A673 (cell line): Measurements from ENCODE around the gene LYRM4. TPM values are rescaled to one million over a fixed set of nuclear protein-coding genes. Genes with fewer than 3 reads are reported as not detected.

Experiments
- BruUV-seq: library from RNA; stranded (reverse); fragments of 400-500 nt; replicated peaks from 2 replicates; lab custom pipeline; 2021; lab: Mats Ljungman, UMichigan
- CTCF ChIA-PET: fragments of 300-600 bp; sonication (Branson Sonifier 250); formaldehyde crosslinking; loops from one replicate; lab custom pipeline; 2022; ENCODE audit warnings: antibody characterized with exemption; lab: Charles Lee
- POLR2A ChIA-PET: fragments of 300-600 bp; sonication (Branson Sonifier 250); formaldehyde crosslinking; loops from one replicate; lab custom pipeline; 2022; ENCODE audit warnings: antibody characterized with exemption; ENCODE audit not compliant: low non-redundant PET; lab: Charles Lee
- DNase-seq: peaks from one replicate; pipeline ENCODE4 v3.0.0-alpha.2; 2015; ENCODE audit warnings: low spot score
- H3K27ac ChIP-seq: fragments of 200-600 bp; sonication (generic); 2 replicates; pipeline ENCODE4 v1.5.1; 2016; ENCODE audit warnings: mixed run types, low read depth, mild to moderate bottlenecking, mixed read lengths, antibody characterized with exemption, low read length; ENCODE audit not compliant: poor library complexity, severe bottlenecking
- H3K27me3 ChIP-seq: fragments of 200-600 bp; sonication (generic); replicated peaks from 2 replicates; pipeline ENCODE4 v1.6.1; 2017; ENCODE audit warnings: mixed run types, low read depth, mild to moderate bottlenecking, mixed read lengths, antibody characterized with exemption, low read length; ENCODE audit not compliant: insufficient read depth, poor library complexity
- H3K36me3 ChIP-seq: fragments of 200-600 bp; sonication (generic); 2 replicates; pipeline ENCODE4 v1.6.1; 2016; ENCODE audit warnings: mixed run types, mild to moderate bottlenecking, mixed read lengths, antibody characterized with exemption, low read length; ENCODE audit not compliant: insufficient read depth, poor library complexity, severe bottlenecking
- H3K4me1 ChIP-seq: fragments of 200-600 bp; sonication (generic); 2 replicates; pipeline ENCODE4 v1.6.1; 2017; ENCODE audit warnings: mixed run types, mild to moderate bottlenecking, mixed read lengths, antibody characterized with exemption, low read length; ENCODE audit not compliant: insufficient read depth, poor library complexity, severe bottlenecking
- H3K4me3 ChIP-seq: fragments of 200-600 bp; sonication (generic); 2 replicates; pipeline ENCODE4 v1.5.1; 2016; ENCODE audit warnings: low read depth, mixed run types, mild to moderate bottlenecking, mixed read lengths, low read length; ENCODE audit not compliant: poor library complexity, severe bottlenecking
- H3K9me3 ChIP-seq: fragments of 200-600 bp; sonication (generic); 2 replicates; pipeline ENCODE4 v1.6.1; 2016; ENCODE audit warnings: mixed run types, low read depth, mild to moderate bottlenecking, mixed read lengths, antibody characterized with exemption, low read length; ENCODE audit not compliant: poor library complexity, severe bottlenecking
- EZH2 ChIP-seq: fragments of 200-600 bp; sonication (generic); IDR thresholded peaks from 2 replicates; pipeline ENCODE4 v1.6.1; 2017; ENCODE audit warnings: borderline replicate concordance, low read depth, mild to moderate bottlenecking, mixed read lengths, antibody characterized with exemption, low read length; ENCODE audit not compliant: poor library complexity, severe bottlenecking
- intact Hi-C: fragments of 100-400 bp; cut with micrococcal nuclease; formaldehyde crosslinking; loops from one replicate; pipeline ENCODE4 v1.10.0; 2022; ENCODE audit not compliant: unreplicated experiment
- total RNA-seq: library from RNA; stranded (reverse); gene quantifications from 2 replicates; pipeline ENCODE4 v1.2.3, GENCODE V29; 2021
- TF ChIP-seq, protein P1 (sequence below): fragments of 300-800, 200-600 bp; sonication (generic); conservative IDR thresholded peaks from 2 replicates; pipeline ENCODE4 v1.5.1; 2017; ENCODE audit warnings: low read depth, mild to moderate bottlenecking, antibody characterized with exemption, low read length, moderate library complexity, mixed read lengths

LYRM4 gene
- total RNA-seq, 1 experiment from 2014 or later: 53.6 TPM

DNA sequence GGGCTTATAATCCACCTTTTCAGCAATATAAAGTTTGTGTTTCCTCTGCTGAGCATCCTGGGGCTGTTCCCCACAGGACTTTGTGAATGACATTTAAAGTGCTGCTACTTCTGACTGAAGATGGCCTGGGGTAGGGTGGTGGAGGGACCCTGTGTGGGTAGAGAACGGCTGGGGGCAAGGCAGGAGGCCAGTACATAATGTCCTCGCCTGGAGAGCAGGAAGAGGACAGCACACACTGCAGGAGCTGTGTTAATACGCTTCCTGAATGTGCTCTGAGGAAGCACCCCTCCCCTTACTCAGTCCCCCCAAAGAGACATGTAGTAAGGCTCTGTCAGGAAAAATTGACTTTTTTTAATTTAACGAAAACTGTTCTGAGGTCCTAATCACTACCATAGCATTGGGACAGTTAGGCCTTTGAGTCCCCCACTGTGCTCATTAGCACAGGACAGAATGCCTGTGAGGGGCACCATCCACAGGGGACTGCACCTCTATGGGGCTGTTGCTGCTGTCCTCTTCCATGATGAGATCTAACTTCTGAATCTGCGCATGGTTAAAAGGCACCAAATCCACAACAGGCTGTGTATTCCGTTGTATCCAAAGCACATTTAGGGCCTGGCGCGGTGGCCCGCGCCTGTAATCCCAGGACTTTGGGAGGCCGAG, 68.5 kb downstream of the LYRM4 start:
- ChIA-PET CTCF (no interaction called here), POLR2A (interaction anchor here (0.6 kb wide), 1 partner anchor 10 kb away, joined by 7 read pairs; no protein-coding TSS in a partner anchor)
- BruUV-seq: no TSS peak

GRCh38 chr6:5191722-5192121, 69.0 kb downstream of the LYRM4 start:
- TF ChIP-seq, protein P1, sequence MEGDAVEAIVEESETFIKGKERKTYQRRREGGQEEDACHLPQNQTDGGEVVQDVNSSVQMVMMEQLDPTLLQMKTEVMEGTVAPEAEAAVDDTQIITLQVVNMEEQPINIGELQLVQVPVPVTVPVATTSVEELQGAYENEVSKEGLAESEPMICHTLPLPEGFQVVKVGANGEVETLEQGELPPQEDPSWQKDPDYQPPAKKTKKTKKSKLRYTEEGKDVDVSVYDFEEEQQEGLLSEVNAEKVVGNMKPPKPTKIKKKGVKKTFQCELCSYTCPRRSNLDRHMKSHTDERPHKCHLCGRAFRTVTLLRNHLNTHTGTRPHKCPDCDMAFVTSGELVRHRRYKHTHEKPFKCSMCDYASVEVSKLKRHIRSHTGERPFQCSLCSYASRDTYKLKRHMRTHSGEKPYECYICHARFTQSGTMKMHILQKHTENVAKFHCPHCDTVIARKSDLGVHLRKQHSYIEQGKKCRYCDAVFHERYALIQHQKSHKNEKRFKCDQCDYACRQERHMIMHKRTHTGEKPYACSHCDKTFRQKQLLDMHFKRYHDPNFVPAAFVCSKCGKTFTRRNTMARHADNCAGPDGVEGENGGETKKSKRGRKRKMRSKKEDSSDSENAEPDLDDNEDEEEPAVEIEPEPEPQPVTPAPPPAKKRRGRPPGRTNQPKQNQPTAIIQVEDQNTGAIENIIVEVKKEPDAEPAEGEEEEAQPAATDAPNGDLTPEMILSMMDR: no peak
- no peak for TF ChIP-seq EZH2
- H3K9me3 ChIP-seq: no peaks in the 10 kb centered on the region
- intact Hi-C loops: no loop called here
- BruUV-seq: no TSS peak
- H3K27me3 ChIP-seq: no peaks in the 10 kb centered on the region
- DNase-seq: no peak
- no peaks in the 10 kb centered on the region for H3K4me1 ChIP-seq
- no peak overlapping the region for H3K27ac ChIP-seq
- H3K36me3 ChIP-seq: no peaks in the 10 kb centered on the region
- no peak overlapping the region for H3K4me3 ChIP-seq
- ChIA-PET POLR2A (no interaction called here), CTCF (no interaction called here)

More for the DNA sequence above, 68.5 kb downstream of the LYRM4 start:
- no peak overlapping the region for H3K4me3 ChIP-seq
- no peaks in the 10 kb centered on the region for H3K9me3 ChIP-seq
- H3K4me1 ChIP-seq: no peaks in the 10 kb centered on the region
- TF ChIP-seq, protein P1: no peak
- TF ChIP-seq EZH2: no peak
- intact Hi-C loops: no loop called here
- H3K27me3 ChIP-seq: no peaks in the 10 kb centered on the region
- no peak overlapping the region for H3K27ac ChIP-seq
- no peak for DNase-seq
- H3K36me3 ChIP-seq: no peaks in the 10 kb centered on the region

- H3K36me3 ChIP-seq: no peaks in the 10 kb centered on the region
- no TSS peak for BruUV-seq
- H3K4me3 ChIP-seq: no peak overlapping the region
- no peak for DNase-seq
- POLR2A ChIA-PET: no interaction called here
- H3K27ac ChIP-seq: no peak overlapping the region
- CTCF ChIA-PET: no interaction called here
- intact Hi-C loops: no loop called here
- no peaks in the 10 kb centered on the region for H3K9me3 ChIP-seq
- no peaks in the 10 kb centered on the region for H3K27me3 ChIP-seq
- TF ChIP-seq, protein P1: no peak
- TF ChIP-seq EZH2: no peak
- H3K4me1 ChIP-seq: no peaks in the 10 kb centered on the region
These were observed 69.5 kb downstream of the LYRM4 start for GRCh38 chr6:5191222-5191621.
